Measurements from ENCODE around the gene VENTX. TPM values are rescaled to one million over a fixed set of nuclear protein-coding genes. Genes with fewer than 3 reads are reported as not detected.

VENTX gene
- total RNA-seq, 1 experiment from 2014 or later, result not detected

GRCh38 chr10:133208466-133208865 is 29.2 kb upstream of the VENTX start:
- Histone ChIP-seq H3K9me2 (ENCODE audit: insufficient read depth) (no peaks in the 10 kb centered on the region), H3K36me3 (ENCODE audit: control insufficient read depth in 1 of 2, insufficient read depth in 2 of 2, low read length in 2 of 2) (no peaks in the 10 kb centered on the region), H4K20me1 (ENCODE audit: insufficient read depth) (no peaks in the 10 kb centered on the region), H3K79me2 (ENCODE audit: insufficient read depth, low read length) (no peaks in the 10 kb centered on the region), H3K27ac (ENCODE audit: low read depth, low read length) (no peak overlapping the region), H3K9ac (ENCODE audit: low read length) (no peak overlapping the region), H3K4me1 (ENCODE audit: control insufficient read depth in 1 of 2, insufficient read depth in 2 of 2, low read length in 2 of 2) (no peaks in the 10 kb centered on the region), H3K9me3 (ENCODE audit: control insufficient read depth in 1 of 2, insufficient read depth in 1 of 2, low read depth in 1 of 2, low read length in 2 of 2) (no peaks in the 10 kb centered on the region), H3K4me2 (ENCODE audit: low read length) (no peak overlapping the region), H3K4me3 (replicated peaks in 1 of 2; ENCODE audit: low read depth in 1 of 2, low read length in 2 of 2) (no peak overlapping the region), H2AFZ (ENCODE audit: low read depth, low read length, poor library complexity, severe bottlenecking) (no peak overlapping the region), H3K27me3 (ENCODE audit: insufficient read depth, low read length) (no peaks in the 10 kb centered on the region)
- ChIA-PET POLR2A (no interaction called here), RAD21 (ENCODE audit: low non-redundant PET in 1 of 2, low total read pairs in 2 of 2, uncharacterized antibody in 2 of 2, unreplicated experiment in 2 of 2) (no interaction called here), CTCF (no interaction called here)
- intact Hi-C loops (cut with micrococcal nuclease), result no loop called here
- DNase-seq (ENCODE audit: low read depth, low spot score) (no peak), ATAC-seq (no peak)
- no TSS peak for BruUV-seq (replicated peaks)
- TF ChIP-seq EZH2phosphoT487 (IDR thresholded peaks at IDR 0.05; ENCODE audit: borderline replicate concordance) (no peak), REST (IDR thresholded peaks at IDR 0.05; ENCODE audit: low read depth) (no peak), ZBTB33 (IDR thresholded peaks at IDR 0.05; ENCODE audit: extremely low read depth, insufficient replicate concordance, low read length) (no peak), ELF1 (IDR thresholded peaks at IDR 0.05; ENCODE audit: borderline replicate concordance, low read depth) (no peak), ZFX (IDR thresholded peaks at IDR 0.05) (no peak), CBX3 (IDR thresholded peaks at IDR 0.05; ENCODE audit: low read depth) (no peak), CEBPB (IDR thresholded peaks at IDR 0.05; ENCODE audit: low read depth) (no peak), SP1 (IDR thresholded peaks at IDR 0.05; ENCODE audit: low read depth) (no peak)

All from HCT116 (cell line).